Stimulated activated naive CD8-positive, alpha-beta T cell treated with anti-CD3 and anti-CD28 coated beads, Interleukin-15, amount 100 ng/mL, for 72 hours (primary cell): ENCODE measurements around the gene NTM.

Experiments
- ATAC-seq: fragments of 150-1000 bp; cut with Tn5 transposase; 2 replicates; pipeline ENCODE4 v1.10.0; 2021; ENCODE audit warnings: mild to moderate bottlenecking, moderate library complexity
- DNase-seq, 2 donors: peaks; one replicate each; pipeline ENCODE4 v3.0.0; 2021 to 2022
- H3K27ac Mint-ChIP-seq, 2 donors: one replicate each; pipeline ENCODE4 v1.8.0; 2022; ENCODE audit warnings: mild to moderate bottlenecking in 2 of 2, mixed read lengths in 2 of 2, moderate library complexity in 2 of 2
- H3K27me3 Mint-ChIP-seq: one replicate; pipeline ENCODE4 v1.8.0; 2022; ENCODE audit warnings: mixed read lengths
- H3K4me1 Mint-ChIP-seq: one replicate; pipeline ENCODE4 v1.8.0; 2022; ENCODE audit warnings: mild to moderate bottlenecking, mixed read lengths
- H3K4me3 Mint-ChIP-seq, 2 donors: one replicate each; pipeline ENCODE4 v1.8.0; 2022; ENCODE audit warnings: mild to moderate bottlenecking in 2 of 2, mixed read lengths in 2 of 2, moderate library complexity in 1 of 2
- H3K9me3 Mint-ChIP-seq, 2 donors: one replicate each; pipeline ENCODE4 v1.8.0; 2022; ENCODE audit warnings: mixed read lengths in 2 of 2

NTM gene

DNA sequence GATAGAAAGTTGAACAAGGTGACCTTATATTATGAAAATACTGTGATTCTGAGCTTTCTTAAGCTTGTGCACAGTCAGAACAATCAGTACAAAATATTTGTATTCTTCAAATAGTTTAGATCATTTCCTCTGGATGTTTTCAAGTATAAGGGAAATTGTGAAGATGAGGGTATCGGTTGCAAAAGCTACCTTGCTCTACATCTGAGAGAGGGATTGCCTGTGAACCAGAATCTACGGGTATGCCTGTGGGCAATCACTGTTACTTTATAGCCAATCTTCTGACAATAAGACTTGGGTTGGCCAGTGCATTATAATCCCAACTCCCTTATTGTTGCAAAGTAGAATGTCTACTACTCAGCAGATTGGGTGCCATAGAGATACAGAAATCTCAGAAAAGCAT lies 90.5 kb downstream of the NTM start:
- ATAC-seq (no peak), DNase-seq (no peak)
- Mint-ChIP-seq H3K9me3 (no peaks in the 10 kb centered on the region), H3K4me1 (no peaks in the 10 kb centered on the region), H3K27me3 (peaks cover 16% of the 10 kb centered on the region), H3K27ac (no peak overlapping the region), H3K4me3 (no peak overlapping the region)

DNA sequence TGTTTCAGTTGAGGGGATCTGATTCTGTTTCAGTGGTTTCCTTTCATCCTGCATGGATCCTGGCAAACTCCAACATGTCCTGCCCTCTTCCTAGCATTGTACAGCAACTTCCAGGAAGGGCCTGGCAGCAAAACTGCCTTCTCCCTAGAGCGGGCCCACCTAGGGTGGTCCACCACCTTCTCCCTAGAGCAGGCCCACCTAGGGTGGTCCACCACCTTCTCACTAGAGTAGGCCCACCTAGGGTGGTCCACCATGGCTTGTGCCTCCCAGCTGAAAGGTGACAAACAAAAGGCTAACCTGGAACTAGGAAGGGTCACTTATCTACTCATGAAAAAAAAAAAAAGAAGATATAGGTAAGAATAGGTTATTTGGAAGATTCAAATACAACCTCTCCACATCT lies 92.2 kb downstream of the NTM start:
- Mint-ChIP-seq H3K27ac (no peak overlapping the region), H3K4me3 (no peak overlapping the region), H3K27me3 (peaks cover 16% of the 10 kb centered on the region), H3K4me1 (no peaks in the 10 kb centered on the region), H3K9me3 (no peaks in the 10 kb centered on the region)
- DNase-seq (no peak), ATAC-seq (no peak)

DNA sequence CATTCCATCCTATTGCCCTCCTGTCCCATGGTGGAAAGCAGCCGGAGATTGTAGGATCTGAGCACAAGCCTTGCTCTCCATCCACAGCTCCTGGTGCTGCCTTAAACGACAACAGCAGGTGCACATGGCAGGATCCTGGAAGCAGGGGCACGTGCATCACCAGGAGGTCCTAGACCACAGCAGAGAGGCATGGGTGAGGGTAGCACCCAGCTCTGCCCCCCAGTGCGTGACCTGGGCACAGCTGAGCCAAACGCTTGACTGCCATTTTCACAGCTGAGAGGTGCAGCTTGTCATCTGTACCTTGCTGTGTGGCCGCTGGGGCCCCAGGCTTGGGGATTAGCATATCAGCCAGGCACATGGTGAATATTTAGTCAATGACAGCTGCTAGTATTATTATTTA lies 92.7 kb downstream of the NTM start:
- Mint-ChIP-seq H3K27ac (no peak overlapping the region), H3K4me1 (no peaks in the 10 kb centered on the region)

DNA sequence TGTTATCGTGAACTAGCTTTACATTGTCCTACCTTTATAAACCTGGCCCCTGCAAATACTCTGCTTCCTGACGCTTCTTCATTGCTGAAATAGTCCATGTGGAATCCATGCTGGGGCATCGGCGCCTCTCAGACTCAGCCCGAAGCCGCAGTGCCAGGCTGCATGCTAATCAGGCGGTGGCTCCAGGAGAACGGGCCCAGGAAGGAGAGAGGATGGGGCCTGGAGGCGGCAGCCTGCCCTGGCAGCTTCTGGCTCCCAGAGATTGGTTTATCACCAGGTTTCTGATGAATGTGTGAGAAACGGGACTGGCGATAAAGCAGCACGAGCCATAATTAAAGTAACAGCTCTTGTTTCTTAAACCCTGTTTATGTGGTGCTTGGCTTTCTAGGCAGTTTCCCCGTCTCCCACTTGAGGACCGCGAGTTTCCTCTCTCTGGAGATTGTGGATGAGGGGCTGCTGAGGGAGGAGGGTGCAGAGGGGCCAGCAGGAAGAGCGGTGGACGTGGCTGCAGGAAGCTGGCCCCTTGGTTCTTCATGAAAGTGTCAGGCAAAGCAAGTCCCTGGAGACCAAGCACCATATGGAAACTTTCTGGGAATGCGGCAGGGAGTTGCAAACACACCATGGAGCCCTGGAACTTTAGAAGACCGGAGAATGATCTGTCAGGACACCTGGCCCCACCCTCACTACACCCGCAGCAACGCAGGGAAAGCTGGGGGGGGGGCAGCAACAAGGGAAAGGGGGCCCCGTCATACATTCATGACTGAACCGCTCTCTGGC lies 93.4 kb downstream of the NTM start:
- DNase-seq (no peak), ATAC-seq (no peak)
- no peak overlapping the region for H3K27ac Mint-ChIP-seq
- H3K9me3 Mint-ChIP-seq: no peaks in the 10 kb centered on the region
- H3K4me1 Mint-ChIP-seq: no peaks in the 10 kb centered on the region
- H3K27me3 Mint-ChIP-seq: peaks cover 16% of the 10 kb centered on the region
- H3K4me3 Mint-ChIP-seq: no peak overlapping the region

More for the DNA sequence above, 92.7 kb downstream of the NTM start:
- no peak for ATAC-seq
- DNase-seq: no peak
- Mint-ChIP-seq H3K9me3 (no peaks in the 10 kb centered on the region), H3K27me3 (peaks cover 16% of the 10 kb centered on the region), H3K4me3 (no peak overlapping the region)

DNA sequence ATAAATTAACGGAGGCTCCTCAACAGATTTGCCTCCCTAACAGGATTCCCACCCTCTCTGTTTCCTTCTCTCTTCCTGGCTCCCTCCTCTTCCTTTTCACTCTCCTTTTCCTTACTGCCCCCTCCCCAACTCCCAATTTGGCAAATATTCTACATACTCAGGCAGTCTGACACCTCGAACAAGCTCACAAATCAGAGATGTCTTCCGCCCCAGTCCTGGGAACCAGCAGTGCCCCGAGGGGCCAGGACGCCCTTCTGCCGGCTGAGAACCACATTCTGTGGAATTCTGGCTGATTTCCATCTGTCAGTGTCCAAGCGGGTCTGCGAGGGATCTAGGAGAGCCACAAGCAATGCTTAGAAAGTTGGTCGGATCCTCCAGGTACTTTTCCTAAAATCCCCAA lies 94.0 kb downstream of the NTM start:
- no peak for DNase-seq
- ATAC-seq: no peak
- Mint-ChIP-seq H3K9me3 (no peaks in the 10 kb centered on the region), H3K4me3 (no peak overlapping the region), H3K27ac (no peak overlapping the region), H3K4me1 (no peaks in the 10 kb centered on the region), H3K27me3 (peaks cover 16% of the 10 kb centered on the region)

DNA sequence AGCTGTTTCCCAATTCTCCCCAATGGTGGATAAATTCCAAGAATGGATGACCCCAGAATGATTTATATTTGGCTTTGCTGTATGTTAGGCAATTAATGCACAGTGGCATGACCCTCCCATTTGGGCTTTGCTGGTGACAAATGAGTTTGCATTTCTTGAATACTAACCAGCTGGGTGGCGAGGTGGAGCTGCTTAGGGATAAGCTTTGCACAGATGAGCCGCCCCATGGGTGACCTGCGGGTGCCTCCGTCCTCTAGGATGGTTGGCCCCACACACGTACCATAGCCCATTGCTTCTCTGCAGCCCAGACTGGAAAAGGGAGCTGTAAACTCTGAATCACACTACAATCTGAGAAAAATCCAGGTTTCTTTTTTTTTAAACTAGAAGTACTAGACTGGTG lies 94.6 kb downstream of the NTM start:
- ATAC-seq (no peak), DNase-seq (no peak)
- peaks cover 16% of the 10 kb centered on the region for H3K27me3 Mint-ChIP-seq
- no peaks in the 10 kb centered on the region for H3K4me1 Mint-ChIP-seq
- H3K4me3 Mint-ChIP-seq: no peak overlapping the region
- H3K9me3 Mint-ChIP-seq: no peaks in the 10 kb centered on the region
- no peak overlapping the region for H3K27ac Mint-ChIP-seq

DNA sequence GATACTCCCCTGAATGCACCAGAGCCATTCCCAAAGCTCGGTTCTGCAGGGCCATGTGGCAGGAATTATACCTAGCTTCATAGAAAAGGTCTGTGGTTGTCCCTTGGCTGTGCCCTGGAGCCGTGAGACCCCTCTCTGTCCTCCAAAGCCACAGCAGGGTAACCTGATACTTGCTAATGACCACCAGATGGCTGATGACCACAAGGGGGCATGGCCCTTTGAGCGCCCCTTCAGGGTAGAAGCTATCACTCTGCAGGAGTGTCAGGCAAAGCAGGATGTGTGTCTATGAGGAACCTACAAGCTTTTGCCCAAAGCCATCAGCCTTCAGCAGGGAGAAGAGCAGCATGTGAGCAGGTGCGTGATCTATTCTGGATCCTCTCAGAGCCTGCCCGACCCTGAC lies 95.3 kb downstream of the NTM start:
- Mint-ChIP-seq H3K4me3 (no peak overlapping the region), H3K4me1 (no peaks in the 10 kb centered on the region), H3K27me3 (peaks cover 16% of the 10 kb centered on the region), H3K9me3 (no peaks in the 10 kb centered on the region), H3K27ac (no peak overlapping the region)
- no peak for DNase-seq
- no peak for ATAC-seq

DNA sequence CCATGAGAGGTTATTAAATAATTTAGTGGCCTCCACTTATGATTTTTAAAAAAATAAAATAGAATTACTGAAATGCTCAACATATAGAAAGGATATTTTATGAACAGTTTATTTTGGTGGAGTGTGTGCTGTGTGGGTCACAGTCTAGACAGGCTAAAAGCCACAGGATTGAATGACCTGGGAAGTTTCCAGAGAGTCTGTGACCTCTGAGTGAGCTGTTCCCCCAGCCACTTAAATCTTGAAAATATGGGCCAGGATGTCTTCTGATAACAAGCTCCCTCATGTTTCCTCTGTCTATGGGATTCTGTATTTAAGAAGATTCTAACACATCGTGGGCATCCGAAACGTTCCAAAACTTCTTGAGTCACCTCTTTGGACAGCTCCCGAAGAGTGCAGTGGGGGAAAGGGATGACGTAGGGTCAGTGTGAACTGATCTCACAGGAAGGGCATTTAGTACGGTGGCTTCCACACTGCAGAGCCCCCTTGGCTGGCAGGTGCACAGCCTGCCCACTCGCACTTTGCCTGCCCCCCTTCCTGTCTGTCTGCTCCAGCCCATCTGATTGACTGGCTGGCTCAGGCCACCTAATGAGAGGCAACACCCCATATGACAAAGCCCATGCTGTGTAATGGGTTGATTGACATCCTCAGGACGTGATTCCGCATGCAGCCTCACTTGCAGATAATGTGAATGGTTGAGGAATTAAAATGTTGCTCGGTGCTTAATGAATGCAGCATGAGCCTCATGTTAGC lies 97.4 kb downstream of the NTM start:
- no peak overlapping the region for H3K27ac Mint-ChIP-seq
- H3K9me3 Mint-ChIP-seq: no peaks in the 10 kb centered on the region
- H3K4me3 Mint-ChIP-seq: no peak overlapping the region
- H3K27me3 Mint-ChIP-seq: peaks cover 16% of the 10 kb centered on the region
- DNase-seq (no peak), ATAC-seq (no peak)
- H3K4me1 Mint-ChIP-seq: no peaks in the 10 kb centered on the region

DNA sequence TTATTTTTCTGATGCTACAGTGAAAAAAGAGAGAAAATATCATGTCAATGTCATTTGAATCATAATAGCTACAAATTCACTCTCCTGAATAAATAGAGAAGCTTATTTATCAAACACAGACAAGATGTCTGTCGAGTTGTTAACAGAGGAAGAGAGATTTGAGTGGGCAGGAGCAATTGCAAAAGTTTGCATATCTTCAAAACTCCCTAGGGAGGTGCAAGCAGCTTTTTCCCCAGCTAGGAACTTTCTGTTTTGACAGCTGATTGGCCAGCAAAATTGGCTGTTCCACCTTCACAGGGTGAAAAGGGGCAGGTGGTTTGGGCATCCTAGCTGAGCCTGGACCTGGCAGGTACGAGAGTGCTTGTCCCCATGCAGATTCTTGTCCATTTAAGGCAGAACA lies 98.2 kb downstream of the NTM start:
- Mint-ChIP-seq H3K4me1 (no peaks in the 10 kb centered on the region), H3K27ac (no peak overlapping the region), H3K27me3 (peaks cover 13% of the 10 kb centered on the region), H3K4me3 (no peak overlapping the region), H3K9me3 (no peaks in the 10 kb centered on the region)
- no peak for DNase-seq
- ATAC-seq: no peak

DNA sequence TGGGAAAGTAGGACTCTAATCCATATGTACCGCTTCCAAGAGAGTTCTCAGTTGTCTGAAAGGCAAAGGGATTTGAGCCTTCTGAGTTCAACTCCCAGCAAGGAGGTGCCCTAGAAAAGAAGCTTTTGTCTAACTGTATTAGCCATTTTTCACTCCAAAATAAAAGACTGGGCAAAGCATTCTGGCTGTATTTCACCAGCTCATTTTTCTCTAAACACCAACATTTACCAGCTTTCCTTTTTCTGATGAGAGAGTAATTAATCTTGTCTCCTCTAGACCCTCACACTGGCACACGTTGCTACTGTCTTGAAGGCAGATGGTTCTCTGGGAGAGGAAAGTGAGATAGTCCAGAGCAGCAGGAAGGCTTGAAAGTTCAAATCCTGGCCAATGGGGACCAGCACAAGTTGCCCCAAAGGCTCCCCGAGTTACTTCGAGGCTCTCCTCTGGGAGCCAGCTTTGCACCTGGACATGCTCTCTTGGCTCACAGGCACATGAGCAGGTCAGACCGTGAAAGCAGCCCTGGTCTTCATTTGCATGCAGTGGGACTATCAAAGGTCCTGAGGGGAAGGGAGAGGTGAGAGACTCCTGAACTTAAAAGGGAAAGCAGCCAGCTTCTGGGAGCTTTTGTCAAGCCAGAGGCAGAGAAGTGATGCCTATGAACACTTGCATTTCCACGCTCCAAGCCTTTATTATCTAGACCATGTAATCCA lies 100.0 kb downstream of the NTM start:
- no peak for DNase-seq

DNA sequence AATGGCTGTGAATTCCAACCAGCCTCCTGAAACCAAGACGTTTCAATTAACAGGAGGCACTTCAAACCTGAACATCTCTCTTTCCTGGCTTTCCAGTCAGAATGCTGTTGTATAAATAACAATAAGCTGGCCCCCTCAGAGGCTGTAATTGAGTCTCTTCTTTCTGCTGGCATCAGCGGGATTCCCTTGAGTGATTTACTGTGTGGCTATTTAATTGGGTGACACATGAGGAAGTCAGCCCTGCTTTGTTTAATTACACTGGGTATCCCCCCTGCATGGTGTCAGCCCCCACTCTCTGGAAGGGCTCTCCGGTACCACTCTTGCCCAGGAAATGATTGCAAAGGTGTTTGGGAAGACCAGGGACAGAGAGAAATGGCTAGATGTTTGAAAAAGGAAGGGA lies 101.6 kb downstream of the NTM start:
- Mint-ChIP-seq H3K27ac (no peak overlapping the region), H3K4me3 (no peak overlapping the region), H3K4me1 (no peaks in the 10 kb centered on the region), H3K9me3 (peaks cover 0 to 8% of the 10 kb centered on the region in 2 donors), H3K27me3 (no peaks in the 10 kb centered on the region)
- no peak for ATAC-seq
- DNase-seq: no peak

More for the DNA sequence above, 100.0 kb downstream of the NTM start:
- peaks cover 0 to 8% of the 10 kb centered on the region in 2 donors for H3K9me3 Mint-ChIP-seq
- no peak overlapping the region for H3K4me3 Mint-ChIP-seq
- no peak overlapping the region for H3K27ac Mint-ChIP-seq
- no peak for ATAC-seq
- H3K27me3 Mint-ChIP-seq: no peaks in the 10 kb centered on the region
- H3K4me1 Mint-ChIP-seq: no peaks in the 10 kb centered on the region

DNA sequence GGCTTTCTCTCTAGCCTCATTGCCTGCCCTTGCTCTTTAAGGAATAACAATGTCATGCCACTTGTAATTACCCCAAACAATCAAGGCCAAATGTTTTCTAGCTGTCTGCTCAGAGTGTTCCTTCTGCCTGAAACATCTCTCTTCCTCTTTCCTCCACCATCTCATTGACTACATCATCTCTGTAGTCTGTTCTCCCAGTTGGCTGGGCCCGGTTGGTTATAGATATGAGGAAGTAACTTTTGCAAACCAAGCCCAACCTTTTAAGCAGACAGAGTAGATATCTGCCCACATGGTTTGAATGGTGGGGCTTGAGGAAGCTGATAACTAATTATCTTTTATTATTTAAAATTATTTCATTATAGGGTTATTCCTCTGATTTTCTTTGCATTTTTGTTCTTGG lies 104.5 kb downstream of the NTM start:
- Mint-ChIP-seq H3K4me3 (no peak overlapping the region), H3K27ac (no peak overlapping the region), H3K9me3 (peaks cover 0 to 8% of the 10 kb centered on the region in 2 donors), H3K4me1 (no peaks in the 10 kb centered on the region), H3K27me3 (no peaks in the 10 kb centered on the region)
- no peak for DNase-seq
- ATAC-seq: no peak

DNA sequence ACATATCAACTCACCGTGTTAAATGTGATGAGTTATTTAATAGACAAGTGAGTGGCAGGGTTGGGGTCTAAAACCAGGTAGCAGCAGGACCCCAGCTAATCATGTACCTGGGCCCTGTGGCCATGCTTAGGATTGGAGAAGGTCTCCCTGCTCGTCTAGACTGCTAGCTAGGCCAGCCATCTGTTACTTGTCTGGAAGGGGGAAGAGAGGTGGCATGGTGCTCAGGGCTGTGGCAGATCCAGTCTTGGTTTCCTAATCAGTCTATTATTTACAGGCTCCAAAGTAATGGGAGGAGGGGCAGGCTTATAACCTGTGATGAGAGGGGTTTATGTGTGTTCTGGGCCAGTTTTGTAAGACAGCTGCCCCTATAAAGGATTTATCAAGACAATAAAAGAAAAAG lies 105.9 kb downstream of the NTM start:
- peaks cover 4 to 15% of the 10 kb centered on the region in 2 donors for H3K9me3 Mint-ChIP-seq
- no peak for DNase-seq
- no peaks in the 10 kb centered on the region for H3K27me3 Mint-ChIP-seq
- no peak overlapping the region for H3K4me3 Mint-ChIP-seq
- no peak for ATAC-seq
- no peak overlapping the region for H3K27ac Mint-ChIP-seq
- no peaks in the 10 kb centered on the region for H3K4me1 Mint-ChIP-seq

DNA sequence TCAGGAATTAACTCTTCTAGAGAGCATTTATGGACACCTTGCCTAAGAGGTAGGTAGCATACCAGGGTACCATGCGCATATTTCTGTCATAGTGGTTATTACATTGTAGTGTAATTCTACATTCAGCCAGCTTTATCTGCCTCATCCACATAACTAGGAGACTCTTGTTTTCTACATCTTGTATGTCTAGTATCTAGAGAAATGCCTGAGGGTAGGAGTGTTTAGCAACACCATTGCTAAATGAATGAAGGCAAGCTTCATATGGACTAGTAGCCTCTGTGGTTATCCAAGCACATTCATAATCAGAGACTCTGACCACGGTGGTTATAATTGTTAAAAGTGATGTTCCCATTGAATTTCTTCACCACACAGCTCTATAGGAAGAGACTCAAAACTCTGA lies 107.9 kb downstream of the NTM start:
- H3K4me1 Mint-ChIP-seq: no peaks in the 10 kb centered on the region
- no peak overlapping the region for H3K4me3 Mint-ChIP-seq
- no peaks in the 10 kb centered on the region for H3K27me3 Mint-ChIP-seq
- H3K27ac Mint-ChIP-seq: no peak overlapping the region
- DNase-seq: no peak
- peaks cover 4 to 16% of the 10 kb centered on the region in 2 donors for H3K9me3 Mint-ChIP-seq
- ATAC-seq: no peak

DNA sequence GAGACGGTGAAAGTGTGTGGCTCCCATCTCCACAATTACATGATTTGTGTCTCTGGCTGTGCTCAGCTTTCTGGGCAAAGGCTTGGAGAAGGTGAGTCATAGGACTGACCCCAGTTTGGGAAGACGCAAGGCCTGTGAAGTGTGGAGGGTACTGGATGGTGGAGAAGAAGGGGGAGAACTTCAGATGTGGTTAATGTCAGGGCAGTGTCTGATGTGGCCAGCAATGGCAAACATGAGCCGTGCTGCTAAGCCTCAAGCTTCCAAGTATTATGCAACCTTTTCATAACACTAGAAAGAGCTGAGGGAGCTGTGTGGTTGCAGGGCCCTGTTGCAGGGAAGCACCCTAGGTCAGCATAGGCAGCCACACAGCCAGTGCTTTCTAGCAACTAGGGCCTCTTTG lies 110.9 kb downstream of the NTM start:
- DNase-seq (no peak), ATAC-seq (no peak)
- Mint-ChIP-seq H3K27ac (no peak overlapping the region), H3K27me3 (no peaks in the 10 kb centered on the region), H3K9me3 (peaks cover 7% of the 10 kb centered on the region in 2 donors), H3K4me3 (no peak overlapping the region), H3K4me1 (no peaks in the 10 kb centered on the region)

DNA sequence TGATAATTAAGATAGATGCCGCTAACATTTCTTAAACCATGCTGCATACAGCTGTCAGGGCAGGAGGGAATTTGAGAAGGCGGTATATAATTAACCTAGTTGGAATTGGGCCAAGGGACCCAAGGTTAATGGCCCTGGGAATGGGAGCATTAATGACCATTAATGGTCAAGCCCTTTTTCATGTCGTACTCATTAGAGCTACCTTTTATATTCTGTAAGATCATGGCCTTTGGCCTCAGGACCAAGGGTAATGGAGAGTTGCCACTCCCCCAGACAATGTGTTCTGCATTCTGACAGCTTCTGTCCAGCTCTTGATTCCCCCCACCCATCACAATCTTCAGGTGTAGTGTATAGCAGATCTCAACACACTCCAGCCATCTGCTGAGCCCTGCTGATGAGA lies 111.6 kb downstream of the NTM start:
- ATAC-seq: no peak
- no peak overlapping the region for H3K27ac Mint-ChIP-seq
- no peaks in the 10 kb centered on the region for H3K4me1 Mint-ChIP-seq
- H3K9me3 Mint-ChIP-seq: peaks cover 7 to 12% of the 10 kb centered on the region in 2 donors
- H3K4me3 Mint-ChIP-seq: no peak overlapping the region
- H3K27me3 Mint-ChIP-seq: no peaks in the 10 kb centered on the region
- no peak for DNase-seq
